ENCODE data around the gene NRF1.

DNA sequence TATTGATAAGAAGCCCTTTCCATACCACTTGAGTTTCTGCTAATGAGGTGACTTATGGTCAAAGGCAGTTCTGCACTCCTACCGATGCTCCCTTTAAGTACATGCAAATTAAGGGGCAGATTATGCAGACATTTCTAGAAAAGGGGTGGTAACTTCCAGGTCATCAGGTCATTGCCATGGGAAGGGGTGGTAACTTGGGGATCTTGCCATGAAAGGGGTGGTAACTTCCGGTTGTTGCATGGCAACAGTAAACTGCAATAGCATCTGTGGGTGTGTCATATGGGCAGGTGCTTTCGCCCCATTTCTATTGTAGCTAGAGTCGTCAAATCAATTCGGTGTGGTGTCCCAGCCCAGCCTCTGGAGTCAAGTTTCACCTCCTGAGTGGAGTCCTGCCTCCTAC is 190.4 kb downstream of the NRF1 start:
- TF ChIP-seq, protein P1, sequence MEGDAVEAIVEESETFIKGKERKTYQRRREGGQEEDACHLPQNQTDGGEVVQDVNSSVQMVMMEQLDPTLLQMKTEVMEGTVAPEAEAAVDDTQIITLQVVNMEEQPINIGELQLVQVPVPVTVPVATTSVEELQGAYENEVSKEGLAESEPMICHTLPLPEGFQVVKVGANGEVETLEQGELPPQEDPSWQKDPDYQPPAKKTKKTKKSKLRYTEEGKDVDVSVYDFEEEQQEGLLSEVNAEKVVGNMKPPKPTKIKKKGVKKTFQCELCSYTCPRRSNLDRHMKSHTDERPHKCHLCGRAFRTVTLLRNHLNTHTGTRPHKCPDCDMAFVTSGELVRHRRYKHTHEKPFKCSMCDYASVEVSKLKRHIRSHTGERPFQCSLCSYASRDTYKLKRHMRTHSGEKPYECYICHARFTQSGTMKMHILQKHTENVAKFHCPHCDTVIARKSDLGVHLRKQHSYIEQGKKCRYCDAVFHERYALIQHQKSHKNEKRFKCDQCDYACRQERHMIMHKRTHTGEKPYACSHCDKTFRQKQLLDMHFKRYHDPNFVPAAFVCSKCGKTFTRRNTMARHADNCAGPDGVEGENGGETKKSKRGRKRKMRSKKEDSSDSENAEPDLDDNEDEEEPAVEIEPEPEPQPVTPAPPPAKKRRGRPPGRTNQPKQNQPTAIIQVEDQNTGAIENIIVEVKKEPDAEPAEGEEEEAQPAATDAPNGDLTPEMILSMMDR (IDR thresholded peaks at IDR 0.05) = no peak
- TF ChIP-seq, protein P2, sequence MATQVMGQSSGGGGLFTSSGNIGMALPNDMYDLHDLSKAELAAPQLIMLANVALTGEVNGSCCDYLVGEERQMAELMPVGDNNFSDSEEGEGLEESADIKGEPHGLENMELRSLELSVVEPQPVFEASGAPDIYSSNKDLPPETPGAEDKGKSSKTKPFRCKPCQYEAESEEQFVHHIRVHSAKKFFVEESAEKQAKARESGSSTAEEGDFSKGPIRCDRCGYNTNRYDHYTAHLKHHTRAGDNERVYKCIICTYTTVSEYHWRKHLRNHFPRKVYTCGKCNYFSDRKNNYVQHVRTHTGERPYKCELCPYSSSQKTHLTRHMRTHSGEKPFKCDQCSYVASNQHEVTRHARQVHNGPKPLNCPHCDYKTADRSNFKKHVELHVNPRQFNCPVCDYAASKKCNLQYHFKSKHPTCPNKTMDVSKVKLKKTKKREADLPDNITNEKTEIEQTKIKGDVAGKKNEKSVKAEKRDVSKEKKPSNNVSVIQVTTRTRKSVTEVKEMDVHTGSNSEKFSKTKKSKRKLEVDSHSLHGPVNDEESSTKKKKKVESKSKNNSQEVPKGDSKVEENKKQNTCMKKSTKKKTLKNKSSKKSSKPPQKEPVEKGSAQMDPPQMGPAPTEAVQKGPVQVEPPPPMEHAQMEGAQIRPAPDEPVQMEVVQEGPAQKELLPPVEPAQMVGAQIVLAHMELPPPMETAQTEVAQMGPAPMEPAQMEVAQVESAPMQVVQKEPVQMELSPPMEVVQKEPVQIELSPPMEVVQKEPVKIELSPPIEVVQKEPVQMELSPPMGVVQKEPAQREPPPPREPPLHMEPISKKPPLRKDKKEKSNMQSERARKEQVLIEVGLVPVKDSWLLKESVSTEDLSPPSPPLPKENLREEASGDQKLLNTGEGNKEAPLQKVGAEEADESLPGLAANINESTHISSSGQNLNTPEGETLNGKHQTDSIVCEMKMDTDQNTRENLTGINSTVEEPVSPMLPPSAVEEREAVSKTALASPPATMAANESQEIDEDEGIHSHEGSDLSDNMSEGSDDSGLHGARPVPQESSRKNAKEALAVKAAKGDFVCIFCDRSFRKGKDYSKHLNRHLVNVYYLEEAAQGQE (IDR thresholded peaks at IDR 0.05; ENCODE audit: insufficient read depth in 1 of 2, low read depth in 2 of 2, low read length in 1 of 2) = no peak
- TF ChIP-seq POLR2AphosphoS5 (IDR thresholded peaks at IDR 0.05; ENCODE audit: low read depth, low read length) = no peak
